CD1c-positive myeloid dendritic cell (primary cell): ENCODE measurements around the gene MOB1B.
"Not testable (repeated sequence)": the region's sequence is repeated elsewhere in the genome, so short reads cannot be mapped to it uniquely, and the experiment has no call there.

Source experiments
- DNase-seq: peaks from one replicate; pipeline ENCODE4 v3.0.0-alpha.2; 2016; ENCODE audit errors: extremely low spot score

Gene MOB1B

GRCh38 chr4:70901984-70902576 lies at the start of gene MOB1B:
TSS of gene MOB1B (plus strand) at chr4:70902369. CDS start at chr4:70902537, 168 bp downstream.
- peak; percentile 85 for DNase-seq

- no peak for DNase-seq
Observed at GRCh38 chr4:70855464-70855863, 46.7 kb upstream of the MOB1B start.

DNA sequence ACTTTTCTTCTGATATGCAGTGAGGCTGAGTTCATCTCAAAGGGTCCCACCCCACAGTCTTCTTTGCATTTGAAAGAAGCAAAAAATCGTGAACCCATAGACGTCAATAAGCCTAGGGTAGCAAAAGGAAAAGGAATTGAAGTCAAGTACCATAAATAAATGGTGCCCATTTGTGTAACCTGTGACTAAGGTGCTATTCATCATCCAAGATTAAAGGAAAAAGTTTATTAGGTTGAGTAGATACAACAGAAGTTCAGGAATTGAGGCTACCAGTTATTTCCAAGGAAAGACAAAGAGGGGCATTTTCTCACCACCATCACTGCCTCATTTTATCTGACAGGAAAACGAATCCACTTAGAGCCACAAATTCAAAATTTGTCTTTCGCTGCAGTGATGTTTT lies 43.7 kb upstream of the MOB1B start:
- DNase-seq, result no peak

DNA sequence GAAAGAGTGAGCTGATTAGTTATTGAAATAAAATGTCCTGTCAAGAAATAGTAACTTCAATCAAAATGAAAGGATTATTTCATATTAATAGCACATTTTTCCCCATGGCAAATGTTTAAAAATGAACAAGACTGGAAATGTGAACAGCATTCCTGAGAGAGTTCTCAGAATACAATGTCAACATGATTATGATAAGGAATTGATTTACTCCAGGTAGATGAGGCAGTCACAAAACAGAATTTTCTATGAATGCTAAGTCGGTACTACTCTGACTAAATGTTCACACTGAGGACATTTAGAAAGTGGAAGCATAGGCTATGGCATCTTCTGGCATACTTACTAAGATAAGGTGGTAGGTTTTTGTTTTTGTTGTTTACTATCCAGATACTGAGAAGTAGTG lies 43.1 kb upstream of the MOB1B start:
- no peak for DNase-seq

DNA sequence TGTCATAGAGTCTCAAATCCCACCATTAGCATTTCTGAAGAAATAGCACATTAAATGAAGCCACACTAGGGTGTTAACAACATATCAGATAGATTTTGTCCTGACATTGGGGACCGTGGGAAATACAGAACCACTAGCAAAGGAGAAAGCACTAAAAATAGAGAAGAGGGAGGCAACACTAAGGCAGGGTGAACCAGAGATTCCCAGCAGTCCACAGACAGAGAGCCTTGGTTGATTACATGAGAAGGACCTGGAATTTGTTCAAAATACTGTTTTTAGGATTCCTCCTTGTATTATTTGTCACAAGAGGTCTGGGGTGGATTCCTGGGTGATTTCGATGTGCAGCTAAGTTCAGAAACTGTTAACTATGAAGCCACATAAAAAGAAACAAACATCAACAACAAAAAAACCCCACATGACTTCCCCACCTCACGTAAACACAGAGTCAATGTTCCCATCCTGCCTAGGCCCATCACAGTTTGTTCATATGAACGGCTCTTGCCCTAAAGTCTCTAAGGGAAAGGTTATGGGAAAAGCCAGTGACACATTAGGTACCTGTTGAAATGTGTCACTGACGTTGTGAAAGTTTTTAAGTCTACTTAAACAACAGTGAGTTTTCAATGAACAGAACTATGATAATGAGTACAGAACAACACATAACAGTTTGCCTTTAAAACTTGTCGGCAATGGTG lies 38.9 kb upstream of the MOB1B start:
- no peak for DNase-seq

- DNase-seq, result no peak
Observed at GRCh38 chr4:70868778-70869177, 33.4 kb upstream of the MOB1B start.

DNA sequence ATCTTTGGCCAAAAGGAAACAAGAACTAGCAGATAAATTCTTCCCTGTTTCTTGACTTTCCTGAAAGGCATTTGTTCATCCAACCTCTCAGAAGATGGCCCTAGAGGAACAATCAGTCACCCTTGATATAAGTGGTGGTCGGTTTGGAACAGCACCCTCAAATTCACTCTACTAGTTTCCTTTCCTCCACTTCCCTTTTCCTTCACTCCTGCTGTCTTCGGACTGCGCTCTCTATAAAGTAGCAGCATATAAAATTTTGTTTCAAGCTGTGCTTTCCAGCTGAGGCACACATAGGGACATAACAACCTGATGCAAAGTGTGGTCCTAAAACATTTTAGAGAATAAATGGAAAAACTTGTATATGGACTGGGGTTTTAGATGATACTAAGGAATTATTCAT lies 29.0 kb upstream of the MOB1B start:
- no peak for DNase-seq

DNA sequence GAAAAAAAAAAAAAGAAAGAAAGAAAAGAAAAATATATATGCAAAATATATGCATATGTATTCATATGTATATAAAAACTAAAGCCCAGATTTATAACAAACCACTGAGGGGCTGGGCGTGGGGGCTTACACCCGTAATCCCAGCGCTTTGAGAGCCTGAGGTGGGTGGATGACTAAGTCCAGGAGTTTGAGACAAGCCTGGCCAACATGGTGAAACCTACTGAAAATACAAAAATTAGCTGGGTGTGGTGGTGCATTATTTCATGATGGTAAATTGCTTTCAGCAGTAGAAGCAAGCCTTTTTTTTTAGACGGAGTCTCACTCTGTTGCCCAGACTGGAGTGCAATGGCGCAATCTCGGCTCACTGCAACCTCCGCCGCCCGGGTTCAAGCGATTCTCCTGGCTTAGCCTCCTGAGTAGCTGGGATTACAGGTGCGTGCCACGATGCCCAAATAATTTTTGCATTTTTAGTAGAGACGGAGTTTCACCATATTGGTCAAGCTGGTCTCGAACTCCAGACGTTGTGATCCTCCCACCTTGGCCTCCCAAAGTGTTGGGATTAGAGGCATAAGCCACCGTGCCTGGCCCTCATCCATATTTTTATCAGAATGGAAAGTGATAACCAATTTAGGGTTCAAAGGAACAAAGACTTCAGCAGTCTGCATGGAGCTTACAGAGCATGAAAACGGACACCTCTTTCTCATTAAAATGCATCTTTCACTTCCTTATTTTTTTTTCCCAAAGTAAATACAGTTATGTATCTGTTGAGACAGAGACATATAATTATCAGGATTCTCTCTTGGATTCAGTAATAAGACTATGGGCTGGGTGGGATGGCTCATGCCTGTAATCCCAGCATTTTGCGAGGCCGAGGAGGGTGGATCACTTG lies 27.7 kb upstream of the MOB1B start:
- DNase-seq, result peak; percentile 12

DNA sequence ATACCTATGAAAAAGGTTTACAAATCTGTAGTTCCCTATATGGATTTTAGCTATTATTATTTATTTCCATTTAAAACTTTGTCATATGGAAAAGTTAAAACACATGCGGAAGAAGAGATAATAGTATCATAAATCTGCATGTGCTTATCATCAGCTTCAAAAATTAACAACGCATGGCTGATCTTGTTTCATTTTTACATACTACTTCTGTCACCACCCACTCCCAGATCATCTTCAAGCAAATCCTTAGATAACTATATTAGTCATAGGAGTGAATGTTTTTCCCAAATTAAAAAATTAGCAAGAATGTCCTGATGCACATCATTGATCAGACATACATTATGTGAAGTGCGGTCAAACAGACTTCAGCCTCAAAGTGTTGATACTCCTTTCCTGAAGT lies 24.6 kb upstream of the MOB1B start:
- no peak for DNase-seq

GRCh38 chr4:70880739-70881138 lies 21.4 kb upstream of the MOB1B start:
- DNase-seq, result no peak

DNA sequence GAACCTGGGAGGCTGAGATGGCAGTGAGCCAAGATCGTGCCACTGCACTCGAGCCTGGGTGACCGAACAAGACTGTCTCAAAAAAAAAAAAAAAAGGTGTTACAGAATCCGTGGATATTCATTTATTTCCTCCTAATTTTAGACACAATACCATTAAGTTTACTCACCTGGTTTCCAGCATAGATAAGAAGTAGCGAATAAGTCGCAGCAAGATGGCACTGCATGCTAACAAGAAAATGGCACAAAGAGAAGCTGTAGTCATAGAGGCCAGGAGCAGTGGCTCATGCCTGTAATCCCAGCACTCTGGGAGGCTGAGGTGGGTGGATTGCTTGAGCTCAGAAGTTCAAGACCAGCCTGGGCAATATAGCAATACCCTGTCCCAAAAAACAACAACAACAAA lies 17.0 kb upstream of the MOB1B start:
- DNase-seq, result no peak

- peak; percentile 94 for DNase-seq
Observed at GRCh38 chr4:70892086-70892769, 9.9 kb upstream of the MOB1B start.

GRCh38 chr4:70893790-70894189 lies 8.4 kb upstream of the MOB1B start:
- no peak for DNase-seq

DNA sequence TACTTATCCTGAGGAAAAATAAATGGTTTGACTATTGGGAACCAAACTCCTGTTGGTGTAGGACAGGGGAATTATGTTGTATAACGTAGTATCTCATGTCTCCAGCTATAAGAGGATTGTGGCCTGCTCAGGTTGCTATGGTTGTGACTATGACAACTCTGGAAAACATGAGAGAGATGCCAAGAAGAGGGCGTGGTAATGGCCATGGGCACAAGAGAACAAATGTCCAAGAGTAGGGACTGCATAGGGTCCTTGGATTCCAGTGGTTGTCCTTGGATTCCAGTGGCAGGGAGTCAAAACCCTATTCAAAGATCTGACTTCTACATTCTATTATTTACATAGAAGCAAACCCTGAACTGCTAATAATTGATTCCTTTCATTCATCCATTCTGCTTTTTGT lies 6.8 kb upstream of the MOB1B start:
- no peak for DNase-seq

DNA sequence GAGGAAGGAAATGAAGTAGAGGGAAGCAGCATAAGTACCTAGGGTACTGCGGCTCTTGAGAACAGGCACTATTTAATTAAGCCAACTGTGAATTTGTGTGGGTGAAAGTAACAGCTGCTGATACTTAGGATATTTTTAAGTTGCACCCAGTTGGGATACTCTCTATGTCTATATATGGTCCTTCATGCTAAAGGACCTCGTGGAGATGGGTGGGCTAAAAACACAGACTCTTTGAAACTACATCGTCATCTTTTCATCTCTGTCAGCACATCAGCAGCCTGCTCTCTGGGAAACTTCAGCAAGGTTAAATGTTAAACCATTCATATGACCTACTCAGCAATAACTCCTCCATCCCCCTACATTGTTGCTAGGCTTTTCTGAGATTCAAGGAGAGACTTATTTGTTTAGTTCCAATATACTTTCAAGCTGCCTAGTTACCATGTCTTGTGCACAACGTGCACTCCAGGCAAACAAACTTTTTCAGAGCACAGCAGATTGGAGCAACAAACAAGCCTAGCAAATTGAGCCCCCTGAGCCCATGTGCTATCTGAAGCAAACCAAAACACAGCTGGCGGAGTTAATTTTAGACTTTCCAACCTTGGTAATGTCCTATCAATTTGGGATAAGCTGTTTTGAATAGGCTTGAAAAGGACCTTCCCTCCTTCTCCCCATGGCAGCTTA lies 6.2 kb upstream of the MOB1B start:
- DNase-seq, result no peak

DNA sequence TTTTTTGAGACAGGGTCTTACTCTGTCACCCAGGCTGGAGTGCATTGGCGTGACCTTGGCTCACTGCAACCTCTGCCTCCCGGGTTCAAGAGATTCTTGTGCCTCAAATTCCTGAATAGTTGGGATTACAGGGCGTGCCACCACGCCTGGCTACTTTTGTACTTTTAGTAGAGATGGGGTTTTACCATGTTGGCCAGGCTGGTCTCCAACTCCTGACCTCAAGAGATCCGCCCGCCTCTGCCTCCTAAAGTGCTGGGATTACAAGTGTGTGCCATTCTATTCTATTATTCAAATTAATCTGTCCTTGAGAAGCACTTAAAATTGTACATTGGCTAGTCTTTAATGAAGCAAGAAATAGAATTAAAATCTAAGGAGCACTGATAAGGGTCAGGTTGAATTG lies 3.6 kb upstream of the MOB1B start:
- DNase-seq, result not testable (repeated sequence)

DNA sequence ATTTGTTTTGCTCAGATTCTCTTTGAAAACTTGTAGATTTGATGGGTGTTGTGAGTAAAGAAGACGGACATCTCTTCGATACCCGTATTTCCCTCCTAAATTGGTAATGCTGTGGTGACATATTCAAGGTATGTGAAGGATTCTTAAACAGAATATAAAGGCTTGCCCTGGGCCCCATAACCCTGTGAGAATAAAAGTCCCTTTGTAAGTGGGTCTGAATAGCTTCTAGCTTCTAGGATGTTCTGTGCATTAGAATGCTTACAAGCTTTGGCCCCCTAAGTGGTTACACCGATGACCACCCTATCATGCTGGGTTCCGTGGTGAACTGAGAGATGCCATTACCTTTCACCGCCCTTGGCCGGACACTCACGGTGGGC lies 574 bp upstream of the MOB1B start:
- no peak for DNase-seq

DNA sequence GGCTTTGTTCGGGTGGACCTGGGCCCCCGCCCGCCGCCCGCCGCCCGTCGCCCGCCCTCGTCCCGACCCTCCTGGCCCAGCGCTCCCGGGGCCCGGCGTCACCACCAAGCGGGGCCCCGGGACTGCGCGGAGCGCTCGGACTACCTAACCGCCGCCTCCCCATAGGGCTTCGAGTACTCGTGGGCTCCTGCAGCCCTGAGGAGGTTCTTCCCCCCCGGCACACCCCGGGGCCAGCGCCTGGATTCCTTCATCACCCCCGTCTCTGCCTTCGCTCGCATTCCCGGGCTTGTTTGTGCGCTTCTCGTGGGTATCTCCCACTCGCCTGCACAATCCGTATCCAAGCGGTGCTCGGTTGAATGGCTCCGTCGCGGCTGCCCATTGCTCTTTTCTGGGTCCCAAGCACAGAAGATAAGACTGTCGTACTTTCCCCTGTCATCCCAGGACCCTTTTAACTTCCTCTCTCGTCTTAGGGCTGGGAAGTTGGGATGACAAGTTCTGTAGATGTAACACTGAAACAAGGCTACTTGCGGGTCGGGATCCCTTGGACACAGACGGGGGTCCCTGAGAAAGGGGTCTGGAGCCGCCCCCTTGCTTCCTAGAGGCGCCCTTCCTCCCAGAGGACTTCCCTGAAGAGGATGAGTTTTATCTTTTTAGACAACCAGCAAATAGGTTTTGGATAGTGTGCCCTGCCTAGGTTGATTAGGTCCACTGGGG lies 565 bp downstream of the MOB1B start:
- DNase-seq, result peak; percentile 37

DNA sequence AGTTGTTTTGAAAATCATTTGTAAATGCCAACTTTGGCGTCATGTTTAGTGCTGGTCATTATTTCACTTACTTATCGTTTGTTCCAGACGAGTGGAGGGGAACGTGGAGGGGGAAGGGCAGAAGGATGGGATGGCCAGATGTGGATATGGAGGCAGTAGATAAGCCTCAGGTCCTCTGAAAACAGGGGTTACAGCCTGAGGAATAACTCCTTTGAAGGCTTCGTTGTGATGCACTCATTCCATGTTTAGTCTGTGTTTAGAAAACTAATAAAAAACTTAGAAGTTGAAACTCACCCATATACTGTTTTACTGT lies 1.1 kb downstream of the MOB1B start:
- DNase-seq, result no peak

DNA sequence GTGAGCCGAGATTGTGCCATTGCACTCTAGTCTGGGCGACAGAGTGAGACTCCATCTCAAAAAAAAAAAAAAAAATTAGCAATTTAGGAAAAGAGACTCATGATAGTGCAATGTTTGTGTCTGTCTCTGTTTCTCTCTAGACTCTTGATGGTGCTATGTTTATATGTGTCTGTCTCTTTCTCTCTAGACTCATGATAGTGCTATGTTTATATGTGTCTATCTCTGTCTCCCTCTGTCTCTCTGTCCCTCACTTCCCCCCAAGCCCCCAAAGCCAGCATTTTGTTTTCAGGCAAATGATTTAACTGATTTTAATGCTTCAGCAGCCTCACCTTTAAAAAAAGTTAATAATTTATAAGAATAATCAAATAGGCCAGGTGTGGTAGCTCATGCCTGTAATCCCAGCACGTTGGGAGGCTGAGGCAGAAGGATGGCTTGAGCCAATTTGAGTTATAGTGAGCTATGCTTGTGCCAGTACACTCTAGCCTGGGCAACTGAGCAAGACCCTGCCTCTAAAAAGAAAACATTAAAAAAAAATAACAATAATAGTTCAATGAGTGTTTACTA lies 6.9 kb downstream of the MOB1B start:
- no peak for DNase-seq

GRCh38 chr4:70914000-70914399 lies 11.8 kb downstream of the MOB1B start:
- DNase-seq, result no peak
